ENCODE data around the gene AKAP6. TPM values are rescaled to one million over a fixed set of nuclear protein-coding genes. Genes with fewer than 3 reads are reported as not detected.

Gene AKAP6
- total RNA-seq, 1 experiment from 2014 or later = 1.1 TPM

DNA sequence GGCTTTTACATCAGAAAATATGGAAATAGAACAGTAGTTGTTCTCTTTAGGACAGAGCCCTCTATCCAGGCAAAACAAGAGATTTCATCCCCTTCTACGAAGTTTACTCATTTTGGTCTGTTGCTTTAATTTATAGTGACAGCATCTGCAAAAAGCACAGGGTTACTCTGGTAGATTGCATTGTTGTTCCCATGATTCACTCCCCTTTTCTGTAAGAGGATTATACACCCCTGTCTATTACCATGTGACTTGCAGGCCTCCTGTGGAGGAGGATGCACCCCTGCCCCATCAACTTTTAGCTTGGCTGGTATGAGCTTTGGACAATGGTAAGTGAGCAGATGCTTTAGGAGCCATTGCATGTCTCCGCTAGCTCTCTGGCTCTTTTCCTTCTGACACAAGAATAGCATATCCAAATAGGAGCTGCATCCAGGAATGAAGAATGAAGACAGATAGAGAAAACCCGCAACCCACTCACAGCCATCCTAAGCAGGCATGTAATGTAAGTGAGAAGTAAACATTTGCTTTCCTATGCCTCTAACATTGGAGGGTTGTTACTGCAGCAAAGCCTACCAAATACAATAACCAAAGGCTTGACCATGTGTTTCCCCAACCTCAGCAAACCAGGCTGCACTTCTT lies 304.2 kb downstream of the AKAP6 start:
- no peak overlapping the region for H3K27ac ChIP-seq (ENCODE audit: insufficient read length, low read depth, low read length)
- no peaks in the 10 kb centered on the region for H3K4me1 ChIP-seq (ENCODE audit: insufficient read depth, low read length)
- H3K9me3 Mint-ChIP-seq = no peaks in the 10 kb centered on the region
- no peak overlapping the region for H3K4me3 Mint-ChIP-seq
- TF ChIP-seq, protein P1, sequence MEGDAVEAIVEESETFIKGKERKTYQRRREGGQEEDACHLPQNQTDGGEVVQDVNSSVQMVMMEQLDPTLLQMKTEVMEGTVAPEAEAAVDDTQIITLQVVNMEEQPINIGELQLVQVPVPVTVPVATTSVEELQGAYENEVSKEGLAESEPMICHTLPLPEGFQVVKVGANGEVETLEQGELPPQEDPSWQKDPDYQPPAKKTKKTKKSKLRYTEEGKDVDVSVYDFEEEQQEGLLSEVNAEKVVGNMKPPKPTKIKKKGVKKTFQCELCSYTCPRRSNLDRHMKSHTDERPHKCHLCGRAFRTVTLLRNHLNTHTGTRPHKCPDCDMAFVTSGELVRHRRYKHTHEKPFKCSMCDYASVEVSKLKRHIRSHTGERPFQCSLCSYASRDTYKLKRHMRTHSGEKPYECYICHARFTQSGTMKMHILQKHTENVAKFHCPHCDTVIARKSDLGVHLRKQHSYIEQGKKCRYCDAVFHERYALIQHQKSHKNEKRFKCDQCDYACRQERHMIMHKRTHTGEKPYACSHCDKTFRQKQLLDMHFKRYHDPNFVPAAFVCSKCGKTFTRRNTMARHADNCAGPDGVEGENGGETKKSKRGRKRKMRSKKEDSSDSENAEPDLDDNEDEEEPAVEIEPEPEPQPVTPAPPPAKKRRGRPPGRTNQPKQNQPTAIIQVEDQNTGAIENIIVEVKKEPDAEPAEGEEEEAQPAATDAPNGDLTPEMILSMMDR (conservative IDR thresholded peaks at IDR 0.05) = no peak
- H4K20me1 ChIP-seq (ENCODE audit: control insufficient read depth, insufficient read depth, insufficient read length) = no peaks in the 10 kb centered on the region
- H3K79me1 ChIP-seq (ENCODE audit: insufficient read depth, low read depth, low read length, poor library complexity, severe bottlenecking) = no peaks in the 10 kb centered on the region
- DNase-seq = no peak
- H3K18ac ChIP-seq (ENCODE audit: insufficient read length, low read depth, low read length) = no peak overlapping the region
- H2BK5ac ChIP-seq (ENCODE audit: insufficient read length, low read length) = no peak overlapping the region
- no peak overlapping the region for H2BK15ac ChIP-seq (ENCODE audit: low read depth, low read length)
- no peak overlapping the region for H2BK120ac ChIP-seq (ENCODE audit: low read depth, low read length, poor library complexity, severe bottlenecking)
- H3T11ph ChIP-seq (ENCODE audit: low read length) = no peak overlapping the region
- no peaks in the 10 kb centered on the region for H3K23me2 ChIP-seq (ENCODE audit: insufficient read length, low read depth, low read length, poor library complexity, severe bottlenecking)
- no peaks in the 10 kb centered on the region for H3K27me3 Mint-ChIP-seq (ENCODE audit: low read depth)
- no peak overlapping the region for H2AFZ ChIP-seq (ENCODE audit: low read length)
- no peak overlapping the region for H4K8ac ChIP-seq (replicated peaks; ENCODE audit: insufficient read length, low read depth, low read length)
- no peaks in the 10 kb centered on the region for H3K79me2 ChIP-seq (ENCODE audit: insufficient read depth, low read length)
- no peak overlapping the region for H3K27ac Mint-ChIP-seq
- no peaks in the 10 kb centered on the region for H3K27me3 ChIP-seq (ENCODE audit: insufficient read depth, low read length)
- no peak overlapping the region for H2BK12ac ChIP-seq (ENCODE audit: insufficient read length, low read depth, low read length)
- no peak overlapping the region for H3K4me2 ChIP-seq (ENCODE audit: insufficient read depth, insufficient read length, low read length)
- H4K5ac ChIP-seq (ENCODE audit: insufficient read length, low read depth, low read length) = no peak overlapping the region
- no peak overlapping the region for H3K23ac ChIP-seq (ENCODE audit: insufficient read length, low read depth, low read length)
- H2AK5ac ChIP-seq (ENCODE audit: insufficient read length, low read length) = no peak overlapping the region
- peaks cover 6 to 10% of the 10 kb centered on the region in 2 experiments; a peak in 3 of 4 replicates for H3K4me1 Mint-ChIP-seq
- no CpG with 5 or more reads among the region's 3 CpGs for WGBS (ENCODE audit: extremely low coverage, insufficient read length, low lambda C conversion rate)
- H2BK20ac ChIP-seq (ENCODE audit: low read depth, low read length, poor library complexity, severe bottlenecking) = no peak overlapping the region
- H3K9me3 ChIP-seq (ENCODE audit: control insufficient read depth, low read depth, low read length) = no peaks in the 10 kb centered on the region
- H3K14ac ChIP-seq (ENCODE audit: insufficient read depth, low read length) = no peak overlapping the region
- no peaks in the 10 kb centered on the region for H3K36me3 Mint-ChIP-seq (ENCODE audit: insufficient read depth in 1 of 3, low read depth in 3 of 3)
- no peak overlapping the region for H4K91ac ChIP-seq (ENCODE audit: insufficient read length, low read depth, low read length)
- no peak overlapping the region for H3K4ac ChIP-seq (ENCODE audit: low read depth, low read length)
- no peak overlapping the region for H3K9ac ChIP-seq (ENCODE audit: extremely low read depth, insufficient read length, low read length)
- no peak overlapping the region for H3K56ac ChIP-seq (ENCODE audit: insufficient read length, low read depth, low read length)

Data from H9 (cell line).